ENCODE data around the gene COL13A1.
A peak's percentile ranks its signal among the peaks of the same experiment; 100 is the strongest.

COL13A1 gene

GRCh38 chr10:69980672-69981071 lies 179.0 kb downstream of the COL13A1 start:
- intact Hi-C loops (cut with DNase I; ENCODE audit: low total_unique reads), result no loop called here
- Histone ChIP-seq H3K27me3 (peaks cover 0 to 4% of the 10 kb centered on the region in 2 donors), H3K4me3 (no peak overlapping the region), H3K27ac (no peak overlapping the region), H3K36me3 (no peaks in the 10 kb centered on the region), H3K4me1 (no peaks in the 10 kb centered on the region), H3K9me3 (peaks cover 0 to 25% (median 7%) of the 10 kb centered on the region in 3 donors)
- no peak for DNase-seq
- TF ChIP-seq, protein P1, sequence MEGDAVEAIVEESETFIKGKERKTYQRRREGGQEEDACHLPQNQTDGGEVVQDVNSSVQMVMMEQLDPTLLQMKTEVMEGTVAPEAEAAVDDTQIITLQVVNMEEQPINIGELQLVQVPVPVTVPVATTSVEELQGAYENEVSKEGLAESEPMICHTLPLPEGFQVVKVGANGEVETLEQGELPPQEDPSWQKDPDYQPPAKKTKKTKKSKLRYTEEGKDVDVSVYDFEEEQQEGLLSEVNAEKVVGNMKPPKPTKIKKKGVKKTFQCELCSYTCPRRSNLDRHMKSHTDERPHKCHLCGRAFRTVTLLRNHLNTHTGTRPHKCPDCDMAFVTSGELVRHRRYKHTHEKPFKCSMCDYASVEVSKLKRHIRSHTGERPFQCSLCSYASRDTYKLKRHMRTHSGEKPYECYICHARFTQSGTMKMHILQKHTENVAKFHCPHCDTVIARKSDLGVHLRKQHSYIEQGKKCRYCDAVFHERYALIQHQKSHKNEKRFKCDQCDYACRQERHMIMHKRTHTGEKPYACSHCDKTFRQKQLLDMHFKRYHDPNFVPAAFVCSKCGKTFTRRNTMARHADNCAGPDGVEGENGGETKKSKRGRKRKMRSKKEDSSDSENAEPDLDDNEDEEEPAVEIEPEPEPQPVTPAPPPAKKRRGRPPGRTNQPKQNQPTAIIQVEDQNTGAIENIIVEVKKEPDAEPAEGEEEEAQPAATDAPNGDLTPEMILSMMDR (IDR thresholded peaks at IDR 0.05), result no peak

GRCh38 chr10:69988094-69988493 lies 186.4 kb downstream of the COL13A1 start:
- intact Hi-C loops (cut with DNase I; ENCODE audit: low total_unique reads), result no loop called here
- Histone ChIP-seq H3K9me3 (no peaks in the 10 kb centered on the region), H3K4me3 (no peak overlapping the region), H3K36me3 (no peaks in the 10 kb centered on the region), H3K4me1 (no peaks in the 10 kb centered on the region), H3K27me3 (no peaks in the 10 kb centered on the region), H3K27ac (no peak overlapping the region)
- TF ChIP-seq, protein P1 (IDR thresholded peaks at IDR 0.05), result no peak
- no peak for DNase-seq

- intact Hi-C loops (cut with DNase I; ENCODE audit: low total_unique reads), result no loop called here
- no peak for DNase-seq
- Histone ChIP-seq H3K4me3 (no peak overlapping the region), H3K4me1 (no peaks in the 10 kb centered on the region), H3K36me3 (no peaks in the 10 kb centered on the region), H3K9me3 (no peaks in the 10 kb centered on the region), H3K27me3 (no peaks in the 10 kb centered on the region), H3K27ac (no peak overlapping the region)
- TF ChIP-seq, protein P1 (IDR thresholded peaks at IDR 0.05), result no peak
These were observed 189.4 kb downstream of the COL13A1 start for GRCh38 chr10:69991151-69991550.

- Histone ChIP-seq H3K27me3 (no peaks in the 10 kb centered on the region), H3K9me3 (no peaks in the 10 kb centered on the region), H3K4me3 (no peak overlapping the region), H3K27ac (no peak overlapping the region), H3K4me1 (no peaks in the 10 kb centered on the region), H3K36me3 (no peaks in the 10 kb centered on the region)
- TF ChIP-seq, protein P1 (IDR thresholded peaks at IDR 0.05), result no peak
- peak in 1 of 2 donors; percentile 42 for DNase-seq
- intact Hi-C loops (cut with DNase I; ENCODE audit: low total_unique reads), result no loop called here
These were observed 192.6 kb downstream of the COL13A1 start for GRCh38 chr10:69994262-69994661.

GRCh38 chr10:69996611-69997010 lies 194.9 kb downstream of the COL13A1 start:
- no peak for DNase-seq
- Histone ChIP-seq H3K9me3 (no peaks in the 10 kb centered on the region), H3K36me3 (no peaks in the 10 kb centered on the region), H3K4me3 (no peak overlapping the region), H3K27me3 (no peaks in the 10 kb centered on the region), H3K27ac (no peak overlapping the region), H3K4me1 (no peaks in the 10 kb centered on the region)
- TF ChIP-seq, protein P1 (IDR thresholded peaks at IDR 0.05), result no peak
- intact Hi-C loops (cut with DNase I; ENCODE audit: low total_unique reads), result no loop called here

GRCh38 chr10:70000262-70000661 lies 198.6 kb downstream of the COL13A1 start:
- no peak for DNase-seq
- H3K4me1 ChIP-seq, result no peaks in the 10 kb centered on the region

More at GRCh38 chr10:70000262-70000661, 198.6 kb downstream of the COL13A1 start:
- Histone ChIP-seq H3K36me3 (no peaks in the 10 kb centered on the region), H3K4me3 (no peak overlapping the region), H3K27ac (no peak overlapping the region), H3K9me3 (no peaks in the 10 kb centered on the region), H3K27me3 (no peaks in the 10 kb centered on the region)
- TF ChIP-seq, protein P1 (IDR thresholded peaks at IDR 0.05), result no peak
- intact Hi-C loops (cut with DNase I; ENCODE audit: low total_unique reads), result no loop called here

Data from tibial artery (tissue), 4 donors.